GM12875 (cell line): ENCODE data around the gene PCSK5.

Experiments
- H3K4me3 ChIP-seq: one replicate; pipeline ENCODE4 v1.5.1; 2011; ENCODE audit warnings: low read depth, low read length, control low read depth
- TF ChIP-seq, protein P1 (sequence below): IDR thresholded peaks from 2 replicates; pipeline ENCODE4 v1.5.1; 2011; ENCODE audit warnings: low read depth, mild to moderate bottlenecking, control low read depth, inconsistent platforms, low read length, moderate library complexity, borderline replicate concordance; ENCODE audit not compliant: insufficient read depth

PCSK5 gene

DNA sequence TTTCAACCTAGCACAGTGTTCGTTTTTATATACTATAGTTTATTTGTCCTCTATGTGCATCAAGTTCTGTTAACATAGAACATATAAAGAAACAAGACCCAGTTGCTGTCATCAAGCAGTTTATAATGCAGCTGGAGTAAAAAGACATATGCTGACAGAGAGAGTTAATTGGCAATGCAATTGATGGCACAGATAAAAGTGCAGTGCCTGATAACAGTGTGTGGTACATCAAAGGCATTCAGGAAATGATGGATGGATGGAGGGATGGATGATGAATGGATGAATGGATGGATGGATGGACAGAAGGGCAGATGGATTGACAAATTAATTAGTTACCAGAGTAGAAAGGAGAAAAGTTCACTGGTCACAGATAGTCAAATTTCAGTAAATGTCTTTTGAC, 264.9 kb downstream of the PCSK5 start:
- TF ChIP-seq, protein P1, sequence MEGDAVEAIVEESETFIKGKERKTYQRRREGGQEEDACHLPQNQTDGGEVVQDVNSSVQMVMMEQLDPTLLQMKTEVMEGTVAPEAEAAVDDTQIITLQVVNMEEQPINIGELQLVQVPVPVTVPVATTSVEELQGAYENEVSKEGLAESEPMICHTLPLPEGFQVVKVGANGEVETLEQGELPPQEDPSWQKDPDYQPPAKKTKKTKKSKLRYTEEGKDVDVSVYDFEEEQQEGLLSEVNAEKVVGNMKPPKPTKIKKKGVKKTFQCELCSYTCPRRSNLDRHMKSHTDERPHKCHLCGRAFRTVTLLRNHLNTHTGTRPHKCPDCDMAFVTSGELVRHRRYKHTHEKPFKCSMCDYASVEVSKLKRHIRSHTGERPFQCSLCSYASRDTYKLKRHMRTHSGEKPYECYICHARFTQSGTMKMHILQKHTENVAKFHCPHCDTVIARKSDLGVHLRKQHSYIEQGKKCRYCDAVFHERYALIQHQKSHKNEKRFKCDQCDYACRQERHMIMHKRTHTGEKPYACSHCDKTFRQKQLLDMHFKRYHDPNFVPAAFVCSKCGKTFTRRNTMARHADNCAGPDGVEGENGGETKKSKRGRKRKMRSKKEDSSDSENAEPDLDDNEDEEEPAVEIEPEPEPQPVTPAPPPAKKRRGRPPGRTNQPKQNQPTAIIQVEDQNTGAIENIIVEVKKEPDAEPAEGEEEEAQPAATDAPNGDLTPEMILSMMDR = no peak
- H3K4me3 ChIP-seq = no peak overlapping the region

DNA sequence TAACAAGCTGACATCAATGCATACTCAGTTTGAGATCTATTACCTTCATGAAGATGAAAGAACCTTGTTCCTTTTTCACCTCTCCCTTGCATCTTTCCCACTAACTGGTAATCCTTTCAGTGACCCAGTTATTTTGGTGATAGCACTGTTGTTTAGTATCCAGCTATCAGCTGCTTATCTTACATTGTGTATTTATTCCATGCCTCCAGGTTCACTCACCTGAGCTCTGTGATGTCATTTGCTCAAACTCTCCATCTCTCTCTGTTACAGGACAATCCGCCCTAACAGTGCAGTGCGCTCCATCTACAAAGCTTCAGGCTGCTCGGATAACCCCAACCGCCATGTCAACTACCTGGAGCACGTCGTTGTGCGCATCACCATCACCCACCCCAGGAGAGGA, 268.2 kb downstream of the PCSK5 start:
- TF ChIP-seq, protein P1 = no peak
- H3K4me3 ChIP-seq = no peak overlapping the region

DNA sequence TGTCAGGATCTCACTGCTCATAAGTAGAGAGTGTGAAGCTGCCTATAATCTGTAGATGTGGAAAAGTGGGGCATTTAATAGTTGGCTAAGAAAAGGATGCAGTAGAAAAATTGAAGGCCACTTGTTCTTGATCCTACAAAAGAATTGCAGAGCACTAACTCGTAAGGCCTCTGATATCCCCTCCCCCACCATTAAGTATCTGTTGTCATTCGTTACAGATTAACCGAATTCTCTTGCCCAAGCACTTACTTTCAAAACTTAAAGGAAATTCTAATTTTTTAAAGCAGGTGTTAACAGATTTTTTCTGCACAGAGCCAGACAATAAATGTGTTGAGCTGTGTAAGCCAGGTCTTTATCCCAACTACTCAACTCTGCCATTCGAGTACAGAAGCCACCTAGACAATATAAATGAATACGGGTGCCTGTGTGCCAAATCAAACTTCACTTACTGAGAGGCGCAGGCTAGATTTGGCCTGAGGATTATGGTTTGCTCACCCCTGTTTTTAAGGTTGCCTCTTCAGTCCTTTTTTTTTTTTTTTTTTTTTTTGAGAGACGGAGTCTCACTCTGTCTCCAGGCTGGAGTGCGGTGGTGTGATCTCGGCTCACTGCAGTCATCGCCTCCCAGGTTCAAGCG, 268.9 kb downstream of the PCSK5 start:
- TF ChIP-seq, protein P1 = no peak
- H3K4me3 ChIP-seq = no peak overlapping the region

DNA sequence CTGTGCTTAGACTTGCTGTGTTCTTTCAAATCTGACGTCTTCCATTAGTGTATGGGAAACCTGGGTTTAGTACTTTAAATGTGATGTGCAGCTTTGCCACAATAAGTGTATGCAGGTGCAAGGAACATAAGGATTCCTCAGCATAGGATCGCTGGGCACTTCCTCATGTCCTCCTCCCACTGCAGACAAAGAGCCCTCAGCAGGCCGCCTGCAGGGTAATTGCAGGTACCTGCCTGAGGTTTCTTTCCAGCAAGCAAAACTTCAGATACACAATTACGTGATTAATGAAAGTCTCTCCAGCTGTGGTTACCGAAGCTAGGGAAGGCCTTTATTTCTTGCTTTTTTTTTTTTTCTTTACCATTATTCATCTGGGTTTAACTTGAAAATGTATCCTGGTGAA, 270.6 kb downstream of the PCSK5 start:
- H3K4me3 ChIP-seq = no peak overlapping the region
- TF ChIP-seq, protein P1 = no peak

DNA sequence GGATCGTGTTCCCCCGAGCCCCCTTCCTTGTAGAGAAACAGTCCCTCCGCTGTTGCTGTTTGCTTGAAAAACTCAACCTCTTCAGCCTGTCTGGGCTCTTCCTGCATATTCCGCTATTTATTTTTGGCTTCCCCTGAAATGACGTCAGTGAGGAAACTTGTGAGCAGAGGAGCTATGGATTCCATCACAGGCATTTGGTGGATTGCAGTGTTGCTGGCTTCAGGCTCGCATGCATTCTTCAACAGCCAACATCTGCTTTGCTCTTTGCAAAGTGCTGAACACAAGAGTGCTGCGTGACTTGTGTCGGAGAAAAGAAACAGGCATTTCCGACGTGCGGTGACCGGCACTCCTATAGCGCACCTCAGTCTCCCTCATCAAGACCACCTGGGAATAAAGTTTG, 271.1 kb downstream of the PCSK5 start:
- TF ChIP-seq, protein P1 = no peak
- no peak overlapping the region for H3K4me3 ChIP-seq

DNA sequence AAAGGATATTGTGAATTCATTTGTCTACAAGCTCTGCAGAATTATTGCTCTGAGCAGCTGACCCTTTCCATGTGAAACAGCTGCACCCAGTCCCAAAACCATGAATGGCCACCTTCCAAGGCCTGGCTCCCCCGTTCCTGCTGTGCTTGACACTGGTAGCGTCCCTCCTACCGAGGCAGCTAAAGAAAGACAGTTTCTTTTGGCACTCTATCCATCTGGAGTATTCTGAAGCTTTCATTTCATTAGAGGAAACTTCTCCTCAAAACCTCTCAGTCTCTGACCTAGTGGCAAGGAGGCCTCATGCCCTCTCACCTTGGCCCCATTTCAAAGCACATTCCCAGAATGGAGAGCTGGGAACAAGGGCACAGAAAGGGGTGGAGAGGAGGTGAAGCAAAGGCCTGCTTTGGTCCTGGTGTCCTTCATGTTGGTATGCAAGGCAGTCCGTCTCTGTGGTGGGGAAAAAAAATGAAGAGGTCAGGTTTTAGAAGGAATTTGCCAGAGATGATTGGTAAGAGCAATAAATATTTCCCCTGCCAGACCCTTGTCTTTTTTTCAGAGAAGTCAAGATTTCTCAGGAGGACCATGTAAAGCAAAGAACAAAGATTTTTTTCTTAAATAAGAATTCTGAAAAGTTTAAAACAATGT, 271.7 kb downstream of the PCSK5 start:
- H3K4me3 ChIP-seq = no peak overlapping the region
- TF ChIP-seq, protein P1 = no peak

DNA sequence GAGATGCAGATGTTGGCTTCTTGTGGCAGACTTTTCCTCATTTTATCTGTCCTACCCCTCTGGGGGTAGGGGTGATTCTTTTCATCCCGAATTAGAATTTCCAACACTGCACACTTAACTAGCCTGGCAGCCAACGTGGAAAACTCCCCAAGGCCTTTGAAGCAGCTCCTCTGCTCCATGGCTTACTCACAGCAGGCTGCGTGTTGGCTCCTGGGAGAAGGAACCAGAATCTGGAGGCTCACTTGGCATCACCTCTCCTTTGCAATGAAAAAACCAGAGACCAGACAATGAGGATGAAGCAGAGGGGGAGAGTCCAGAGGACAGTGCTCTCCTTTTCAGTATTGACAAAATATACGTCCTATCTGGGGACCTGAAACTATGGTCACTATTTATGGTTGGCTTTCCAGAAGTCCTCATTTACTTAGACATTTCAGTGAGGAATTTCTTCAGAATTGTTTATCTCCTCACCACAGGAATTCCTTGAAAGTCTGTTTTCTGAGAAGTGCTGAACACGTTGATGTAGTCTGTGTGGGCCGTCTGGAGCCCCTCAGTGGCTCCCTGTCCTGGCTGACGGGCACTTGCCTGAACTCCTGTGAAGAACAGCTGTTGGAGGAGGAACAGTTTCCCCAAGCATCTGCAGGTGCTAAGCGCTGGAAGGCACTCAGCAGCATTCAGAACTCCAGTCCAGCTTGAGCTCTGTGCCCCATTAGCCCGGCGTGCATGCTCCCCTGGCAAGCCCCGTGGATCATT, 272.5 kb downstream of the PCSK5 start:
- TF ChIP-seq, protein P1 = no peak
- H3K4me3 ChIP-seq = no peak overlapping the region
